PFSK-1 (cell line): ENCODE data around the gene RAB26. TPM values are rescaled to one million over a fixed set of nuclear protein-coding genes. Genes with fewer than 3 reads are reported as not detected.

Source experiments
- FOXP2 ChIP-seq: optimal IDR thresholded peaks from 2 replicates; pipeline ENCODE3; 2011; ENCODE audit warnings: borderline replicate concordance, control low read depth, inconsistent platforms; ENCODE audit not compliant: insufficient read depth; ENCODE audit errors: extremely low read length, extremely low read depth
- POLR2AphosphoS5 ChIP-seq: IDR thresholded peaks from 2 replicates; pipeline ENCODE4 v1.6.1; 2012; ENCODE audit warnings: low read depth, mild to moderate bottlenecking, control low read depth, low read length, moderate library complexity
- SIN3A ChIP-seq: IDR thresholded peaks from 2 replicates; pipeline ENCODE4 v1.6.1; 2012; ENCODE audit warnings: mild to moderate bottlenecking, low read length, moderate library complexity, borderline replicate concordance; ENCODE audit not compliant: insufficient read depth
- TAF1 ChIP-seq: IDR thresholded peaks from 2 replicates; pipeline ENCODE4 v1.6.1; 2012; ENCODE audit warnings: low read length, control low read depth, borderline replicate concordance; ENCODE audit not compliant: insufficient read depth
- polyA plus RNA-seq: library from polyadenylated mRNA; unstranded; fragments of >200 nt; gene quantifications from one replicate; pipeline ENCODE4 v1.2.1, GENCODE V29; 2012; ENCODE audit warnings: low read depth, missing spikeins; ENCODE audit not compliant: insufficient read length
- TF ChIP-seq, protein P1 (sequence below), 2 experiments: IDR thresholded peaks; 2 replicates each; pipeline versions ENCODE4 v1.6.1 to v1.8.0; 2011 to 2012; ENCODE audit warnings: low read depth in 2 of 2, low read length in 2 of 2, control low read depth in 1 of 2, inconsistent platforms in 1 of 2, mild to moderate bottlenecking in 1 of 2, moderate library complexity in 1 of 2; ENCODE audit not compliant: insufficient read depth in 1 of 2

The RAB26 gene, protein sequence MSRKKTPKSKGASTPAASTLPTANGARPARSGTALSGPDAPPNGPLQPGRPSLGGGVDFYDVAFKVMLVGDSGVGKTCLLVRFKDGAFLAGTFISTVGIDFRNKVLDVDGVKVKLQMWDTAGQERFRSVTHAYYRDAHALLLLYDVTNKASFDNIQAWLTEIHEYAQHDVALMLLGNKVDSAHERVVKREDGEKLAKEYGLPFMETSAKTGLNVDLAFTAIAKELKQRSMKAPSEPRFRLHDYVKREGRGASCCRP
- polyA plus RNA-seq: 3.9 TPM

DNA sequence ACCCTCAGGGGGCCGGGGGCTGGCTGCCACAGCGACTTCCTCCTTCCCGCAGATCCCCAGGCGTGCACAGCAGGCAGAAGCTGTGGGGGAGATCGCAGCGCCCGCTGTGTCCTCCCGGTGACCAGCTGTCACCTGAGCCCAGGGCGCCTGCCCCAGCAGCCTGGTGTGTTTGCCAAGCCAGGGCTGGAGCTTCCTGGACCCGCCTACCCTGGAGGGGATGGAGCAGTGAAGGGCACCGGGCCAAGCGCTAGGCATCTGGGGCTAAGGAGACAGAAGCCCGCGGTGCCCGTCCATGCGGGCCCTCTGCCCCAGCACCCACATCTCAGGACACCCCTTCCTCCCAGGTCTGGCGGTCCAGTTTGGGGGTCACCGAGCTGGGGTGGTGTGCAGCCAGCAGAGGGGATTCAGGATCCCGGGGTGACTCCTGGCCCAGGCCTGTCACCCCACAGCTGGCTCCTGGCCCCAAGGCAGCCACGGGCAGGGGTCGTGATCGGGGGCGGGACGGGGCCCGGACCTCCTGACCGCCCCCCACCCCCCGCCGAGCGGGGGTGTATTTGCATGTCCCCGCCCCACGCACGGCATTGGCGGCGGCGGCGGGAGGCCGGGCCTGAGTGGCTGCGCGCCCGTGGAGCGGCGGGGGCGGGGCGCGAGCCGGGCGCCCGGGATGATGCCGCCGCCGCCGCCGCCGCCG is at the start of gene RAB26:
Gene RAB26, plus strand, starts transcription at position 645 of the 691 bp plus-strand sequence. CDS start 159 bp downstream, outside the sequence.
- TF ChIP-seq POLR2AphosphoS5: no peak
- TF ChIP-seq, protein P1, sequence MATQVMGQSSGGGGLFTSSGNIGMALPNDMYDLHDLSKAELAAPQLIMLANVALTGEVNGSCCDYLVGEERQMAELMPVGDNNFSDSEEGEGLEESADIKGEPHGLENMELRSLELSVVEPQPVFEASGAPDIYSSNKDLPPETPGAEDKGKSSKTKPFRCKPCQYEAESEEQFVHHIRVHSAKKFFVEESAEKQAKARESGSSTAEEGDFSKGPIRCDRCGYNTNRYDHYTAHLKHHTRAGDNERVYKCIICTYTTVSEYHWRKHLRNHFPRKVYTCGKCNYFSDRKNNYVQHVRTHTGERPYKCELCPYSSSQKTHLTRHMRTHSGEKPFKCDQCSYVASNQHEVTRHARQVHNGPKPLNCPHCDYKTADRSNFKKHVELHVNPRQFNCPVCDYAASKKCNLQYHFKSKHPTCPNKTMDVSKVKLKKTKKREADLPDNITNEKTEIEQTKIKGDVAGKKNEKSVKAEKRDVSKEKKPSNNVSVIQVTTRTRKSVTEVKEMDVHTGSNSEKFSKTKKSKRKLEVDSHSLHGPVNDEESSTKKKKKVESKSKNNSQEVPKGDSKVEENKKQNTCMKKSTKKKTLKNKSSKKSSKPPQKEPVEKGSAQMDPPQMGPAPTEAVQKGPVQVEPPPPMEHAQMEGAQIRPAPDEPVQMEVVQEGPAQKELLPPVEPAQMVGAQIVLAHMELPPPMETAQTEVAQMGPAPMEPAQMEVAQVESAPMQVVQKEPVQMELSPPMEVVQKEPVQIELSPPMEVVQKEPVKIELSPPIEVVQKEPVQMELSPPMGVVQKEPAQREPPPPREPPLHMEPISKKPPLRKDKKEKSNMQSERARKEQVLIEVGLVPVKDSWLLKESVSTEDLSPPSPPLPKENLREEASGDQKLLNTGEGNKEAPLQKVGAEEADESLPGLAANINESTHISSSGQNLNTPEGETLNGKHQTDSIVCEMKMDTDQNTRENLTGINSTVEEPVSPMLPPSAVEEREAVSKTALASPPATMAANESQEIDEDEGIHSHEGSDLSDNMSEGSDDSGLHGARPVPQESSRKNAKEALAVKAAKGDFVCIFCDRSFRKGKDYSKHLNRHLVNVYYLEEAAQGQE (IDR thresholded peaks at IDR 0.05; ENCODE audit: insufficient read depth in 1 of 2, low read depth in 2 of 2, low read length in 2 of 2): no peak
- no peak for TF ChIP-seq TAF1
- TF ChIP-seq FOXP2: no peak
- no peak for TF ChIP-seq SIN3A

DNA sequence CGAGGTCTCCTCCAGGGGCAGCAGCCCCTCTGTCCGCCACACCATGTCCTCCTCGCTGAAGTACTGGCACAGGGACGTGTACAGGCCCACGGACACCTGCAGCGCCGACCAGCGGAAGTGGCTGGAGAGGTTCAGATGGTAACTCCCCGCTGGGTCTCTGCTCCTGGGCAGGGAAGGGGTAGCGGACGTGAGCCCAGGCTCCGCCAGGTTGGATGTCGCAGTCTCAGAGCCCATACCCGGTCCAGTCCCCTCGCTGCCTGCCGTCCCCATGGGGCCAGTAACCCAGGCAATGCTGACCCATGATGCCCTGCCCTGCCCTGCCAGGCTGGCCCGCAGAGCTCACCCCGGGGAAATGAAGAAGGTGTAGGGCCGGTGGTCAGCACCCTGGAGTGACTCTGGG is 46.0 kb upstream of the RAB26 start:
- TF ChIP-seq POLR2AphosphoS5 (no peak), TAF1 (no peak), FOXP2 (no peak), SIN3A (no peak)
- TF ChIP-seq, protein P1 (IDR thresholded peaks at IDR 0.05; ENCODE audit: insufficient read depth in 1 of 2, low read depth in 2 of 2, low read length in 2 of 2): no peak

DNA sequence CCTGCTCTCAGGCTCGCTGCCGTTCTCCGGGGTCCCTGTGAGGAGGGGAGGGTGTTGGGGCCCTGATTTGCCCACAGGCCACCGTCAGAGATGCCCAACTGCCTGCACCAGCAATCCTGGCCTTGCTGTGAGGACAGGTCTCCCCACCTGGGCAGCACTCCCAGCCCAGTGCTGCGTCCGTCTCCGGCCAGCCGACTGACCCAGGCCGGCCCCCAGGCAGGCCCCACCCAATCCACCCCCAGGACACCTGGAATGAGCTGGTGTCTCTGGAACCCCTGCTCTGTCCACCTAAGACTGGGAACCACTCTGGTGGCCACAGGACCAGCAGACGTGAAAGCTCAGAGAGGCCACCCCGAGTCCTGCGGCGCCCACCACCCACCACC is 32.8 kb upstream of the RAB26 start:
- TF ChIP-seq SIN3A: no peak
- TF ChIP-seq TAF1: no peak
- TF ChIP-seq FOXP2: no peak
- TF ChIP-seq, protein P1 (IDR thresholded peaks at IDR 0.05; ENCODE audit: insufficient read depth in 1 of 2, low read depth in 2 of 2, low read length in 2 of 2): no peak
- TF ChIP-seq POLR2AphosphoS5: no peak

DNA sequence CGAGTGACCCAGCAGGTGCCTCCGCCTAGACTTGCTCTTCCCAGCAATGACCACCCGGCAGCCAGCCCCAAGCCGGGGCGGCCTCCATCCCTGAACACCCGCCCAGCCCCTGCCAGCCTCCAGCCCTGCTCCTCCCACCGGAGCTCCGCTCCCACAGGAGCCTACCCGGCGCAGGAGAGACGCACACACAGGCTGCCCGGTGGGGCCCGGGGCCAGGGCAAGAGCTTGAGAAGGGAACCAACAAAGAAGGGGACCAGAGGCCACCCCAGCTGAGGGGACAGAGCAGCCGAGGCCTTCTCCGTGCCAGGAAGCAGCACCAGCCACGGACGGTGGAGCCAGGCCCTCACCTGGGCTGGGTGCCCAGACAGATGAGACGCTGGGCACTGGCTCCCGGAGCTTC is 26.6 kb upstream of the RAB26 start:
- TF ChIP-seq TAF1 (no peak), FOXP2 (no peak), SIN3A (no peak), POLR2AphosphoS5 (no peak)
- TF ChIP-seq, protein P1 (IDR thresholded peaks at IDR 0.05; ENCODE audit: insufficient read depth in 1 of 2, low read depth in 2 of 2, low read length in 2 of 2): no peak
